D721Med (cell line): ENCODE data around the gene DDX20.

ENCODE experiments used
- DNase-seq: peaks from one replicate; pipeline ENCODE4 v3.0.0; 2011; ENCODE audit warnings: low spot score; ENCODE audit not compliant: insufficient read length
- FAIRE-seq: peaks from 2 replicates; lab custom pipeline; 2011; peaks lifted over from hg19 to GRCh38; lab: Jason Lieb, UNC
- TF ChIP-seq, protein P1 (sequence below): IDR thresholded peaks from 2 replicates; pipeline ENCODE4 v1.5.1; 2012; ENCODE audit warnings: mild to moderate bottlenecking, control low read depth; ENCODE audit not compliant: insufficient read depth; ENCODE audit errors: missing control alignments

Gene DDX20

DNA sequence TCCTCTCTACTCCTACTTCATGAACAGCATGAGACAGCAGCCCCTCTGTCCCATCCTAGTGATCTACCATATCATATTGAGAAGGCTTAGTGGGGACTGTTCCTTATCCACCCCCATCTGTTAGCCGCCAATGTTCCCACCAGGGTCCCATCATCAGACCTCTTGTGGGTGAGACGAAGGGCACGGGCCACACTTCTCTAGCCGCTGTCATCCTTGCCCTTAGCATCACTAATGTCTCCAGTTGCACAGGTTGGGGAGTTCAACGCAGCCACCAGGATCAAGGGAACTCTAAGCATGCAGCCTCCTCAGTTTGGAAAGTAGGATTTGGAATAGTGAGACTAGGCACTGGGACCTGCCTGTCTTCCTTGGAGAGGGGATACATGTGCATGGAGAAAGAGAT, 36.6 kb upstream of the DDX20 start:
- no peak for DNase-seq
- FAIRE-seq: no peak
- TF ChIP-seq, protein P1, sequence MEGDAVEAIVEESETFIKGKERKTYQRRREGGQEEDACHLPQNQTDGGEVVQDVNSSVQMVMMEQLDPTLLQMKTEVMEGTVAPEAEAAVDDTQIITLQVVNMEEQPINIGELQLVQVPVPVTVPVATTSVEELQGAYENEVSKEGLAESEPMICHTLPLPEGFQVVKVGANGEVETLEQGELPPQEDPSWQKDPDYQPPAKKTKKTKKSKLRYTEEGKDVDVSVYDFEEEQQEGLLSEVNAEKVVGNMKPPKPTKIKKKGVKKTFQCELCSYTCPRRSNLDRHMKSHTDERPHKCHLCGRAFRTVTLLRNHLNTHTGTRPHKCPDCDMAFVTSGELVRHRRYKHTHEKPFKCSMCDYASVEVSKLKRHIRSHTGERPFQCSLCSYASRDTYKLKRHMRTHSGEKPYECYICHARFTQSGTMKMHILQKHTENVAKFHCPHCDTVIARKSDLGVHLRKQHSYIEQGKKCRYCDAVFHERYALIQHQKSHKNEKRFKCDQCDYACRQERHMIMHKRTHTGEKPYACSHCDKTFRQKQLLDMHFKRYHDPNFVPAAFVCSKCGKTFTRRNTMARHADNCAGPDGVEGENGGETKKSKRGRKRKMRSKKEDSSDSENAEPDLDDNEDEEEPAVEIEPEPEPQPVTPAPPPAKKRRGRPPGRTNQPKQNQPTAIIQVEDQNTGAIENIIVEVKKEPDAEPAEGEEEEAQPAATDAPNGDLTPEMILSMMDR: no peak

DNA sequence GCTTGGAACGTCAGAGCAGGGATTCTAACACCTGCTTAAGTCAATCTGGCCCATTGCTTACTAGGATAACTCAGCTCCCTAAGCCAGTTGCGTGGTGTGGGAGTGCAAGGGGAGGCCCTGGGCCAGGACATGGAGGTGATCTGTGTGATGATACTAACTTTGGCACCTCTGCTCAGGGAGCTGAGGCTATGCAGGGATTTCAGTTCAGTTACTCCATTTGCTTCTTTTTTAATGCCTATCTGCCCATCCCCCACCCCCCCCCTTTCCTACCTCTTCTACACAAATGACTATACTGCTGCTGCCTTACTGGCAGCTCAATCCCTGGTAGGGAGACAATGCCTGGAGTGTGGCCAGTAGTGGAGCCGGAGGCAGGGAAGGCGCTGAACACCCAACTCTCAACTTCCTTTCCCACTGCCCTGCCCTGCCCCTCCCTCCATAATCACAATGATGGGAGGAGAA, 36.0 kb upstream of the DDX20 start:
- FAIRE-seq: no peak
- DNase-seq: no peak

GRCh38 chr1:111720274-111720976, 35.3 kb upstream of the DDX20 start:
- FAIRE-seq (no peak), DNase-seq (no peak)
- TF ChIP-seq, protein P1: no peak

More for the DNA sequence above, 36.0 kb upstream of the DDX20 start:
- TF ChIP-seq, protein P1: no peak

DNA sequence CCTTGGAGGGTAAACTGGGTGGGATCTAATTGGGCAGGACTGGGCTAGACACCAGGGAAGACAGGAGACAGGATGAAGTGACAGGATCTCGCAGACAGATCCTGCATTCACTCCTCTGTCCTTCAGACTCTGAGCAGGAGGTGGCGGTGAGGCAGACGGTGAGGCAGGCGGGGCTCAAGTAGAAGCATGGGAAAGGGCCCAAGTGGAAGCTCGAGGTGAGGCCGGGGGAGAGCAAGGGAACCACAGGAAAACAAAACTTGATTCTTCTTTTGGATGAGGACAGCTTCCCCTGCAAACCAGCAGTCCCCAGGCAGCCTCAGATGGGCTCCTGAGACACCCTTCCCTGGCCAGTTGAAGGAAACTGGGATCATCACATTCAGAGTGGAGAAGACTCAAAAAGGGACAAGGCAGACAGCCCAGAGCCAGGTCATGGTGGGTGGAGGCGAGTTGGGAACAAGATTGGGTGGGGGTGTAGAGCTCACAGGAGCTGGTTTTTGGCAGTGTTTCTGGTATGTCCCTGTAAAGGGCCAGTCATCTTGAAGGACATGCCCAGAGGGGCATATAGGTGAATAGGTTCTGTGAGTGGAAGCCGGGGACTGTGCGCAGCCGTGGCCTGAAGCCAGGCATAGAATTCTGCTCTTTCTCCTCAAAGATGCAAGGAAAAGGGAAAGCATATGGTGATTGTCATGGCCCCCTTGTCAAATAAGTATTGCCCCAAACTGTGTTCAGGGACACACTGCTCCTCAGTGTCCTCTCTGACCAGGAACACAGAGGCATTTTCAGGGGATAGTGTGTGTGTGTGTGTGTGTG, 34.5 kb upstream of the DDX20 start:
- DNase-seq: no peak
- FAIRE-seq: no peak
- TF ChIP-seq, protein P1: no peak

DNA sequence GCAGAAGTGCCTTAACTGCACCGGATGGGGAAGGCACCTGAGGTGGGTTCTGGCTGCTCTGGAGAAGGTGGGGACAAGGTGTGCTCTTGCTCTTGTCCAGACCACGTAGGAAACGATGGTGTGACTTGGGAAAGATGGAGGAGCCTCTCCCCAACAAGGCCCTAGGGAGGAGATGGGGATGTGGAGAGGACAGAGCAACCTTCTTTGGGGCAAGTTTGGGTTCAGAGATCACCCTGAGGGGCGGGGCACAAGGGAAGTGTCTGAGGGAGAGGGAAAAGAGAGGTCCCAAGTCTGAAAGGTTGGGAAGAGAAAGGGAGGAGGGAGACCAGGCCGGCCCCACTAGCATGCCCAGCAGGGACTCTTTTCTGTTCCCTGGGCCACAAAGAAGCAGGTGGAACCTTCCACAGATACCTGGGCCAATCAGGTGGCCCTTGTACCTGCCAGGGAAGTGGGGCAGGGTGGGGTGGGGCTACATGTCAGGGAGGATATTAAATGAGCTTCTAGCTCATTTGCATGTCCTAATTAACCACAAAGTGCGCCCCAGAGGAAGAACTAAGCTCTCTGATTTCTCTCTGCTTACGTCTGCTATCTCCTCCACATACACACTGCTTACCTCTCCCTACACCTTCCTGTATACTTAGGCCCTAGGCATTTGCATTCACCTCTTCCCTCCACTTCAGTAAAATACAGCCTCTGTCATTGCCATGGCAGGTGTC, 32.5 kb upstream of the DDX20 start:
- DNase-seq: no peak
- no peak for FAIRE-seq
- TF ChIP-seq, protein P1: no peak

DNA sequence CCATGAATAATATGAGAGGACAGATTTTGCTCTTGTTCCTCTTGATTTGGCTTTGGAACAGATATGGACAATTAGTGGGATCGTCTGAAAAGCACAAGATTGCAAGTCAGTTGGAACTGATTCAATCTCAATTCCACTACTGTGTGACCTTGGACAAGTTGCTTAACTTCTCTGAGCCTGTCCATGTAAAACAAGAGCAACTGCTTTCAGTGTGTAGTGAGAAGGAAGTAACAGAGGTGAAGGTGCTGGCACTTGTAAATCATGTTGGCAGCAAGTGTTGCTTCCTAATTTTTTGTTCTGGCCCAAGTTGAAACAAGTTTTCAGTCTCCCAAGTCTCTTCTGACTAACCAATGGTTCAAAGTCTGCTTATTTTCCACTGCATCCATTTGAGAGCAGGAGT, 31.8 kb upstream of the DDX20 start:
- FAIRE-seq: no peak
- TF ChIP-seq, protein P1: no peak
- DNase-seq: no peak
